GM11168 (cell line): ENCODE results near the gene CCR8.
"Not testable (repeated sequence)": the region's sequence is repeated elsewhere in the genome, so short reads cannot be mapped to it uniquely, and the experiment has no call there.

Source experiments
- in situ Hi-C: fragments of 300-500 bp; cut with MboI; formaldehyde crosslinking; loops from one replicate; pipeline ENCODE4 v1.12.0; 2022; ENCODE audit warnings: low sequenced_read_pairs; ENCODE audit not compliant: unreplicated experiment

The CCR8 gene

DNA sequence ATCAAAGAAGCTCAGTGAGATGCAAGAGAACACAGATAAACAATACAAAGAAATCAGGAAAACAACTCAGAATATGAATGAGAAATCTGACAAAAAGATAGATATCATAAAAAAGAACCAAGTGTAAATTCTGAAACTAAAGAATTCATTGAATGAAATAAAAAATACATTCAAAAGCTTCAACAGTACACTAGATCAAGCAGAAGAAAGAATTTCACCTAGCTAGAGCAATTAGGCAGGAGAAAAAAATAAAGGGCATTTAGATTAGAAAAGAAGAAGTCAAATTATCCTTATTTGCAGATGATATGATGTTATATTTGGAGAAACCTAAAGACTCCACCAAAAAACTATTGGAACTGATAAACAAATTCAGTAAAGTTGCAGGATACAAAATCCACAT lies 30.2 kb upstream of the CCR8 start:
- in situ Hi-C loops = loop anchor here (25.0 kb wide), 1 partner anchor 212 kb away; no protein-coding TSS in a partner anchor

DNA sequence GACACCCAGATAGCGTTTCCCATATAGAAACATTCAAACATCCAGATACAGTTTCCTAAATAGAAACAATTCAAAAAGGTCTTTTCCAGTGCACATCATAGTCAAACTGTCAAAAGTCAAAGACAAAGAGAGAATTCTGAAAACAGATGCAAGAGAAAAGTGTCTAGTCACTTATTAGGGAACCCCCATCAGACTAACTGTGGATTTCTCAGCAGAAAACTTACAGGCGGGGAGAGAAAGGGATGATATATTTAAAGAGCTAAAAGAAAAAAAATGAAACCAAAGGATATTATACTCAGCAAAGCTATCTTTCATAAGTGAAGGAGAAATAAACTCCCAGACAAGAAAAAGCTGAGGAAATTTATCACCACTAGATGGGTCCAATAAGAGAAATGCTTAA lies 27.3 kb upstream of the CCR8 start:
- in situ Hi-C loops = no loop called here

DNA sequence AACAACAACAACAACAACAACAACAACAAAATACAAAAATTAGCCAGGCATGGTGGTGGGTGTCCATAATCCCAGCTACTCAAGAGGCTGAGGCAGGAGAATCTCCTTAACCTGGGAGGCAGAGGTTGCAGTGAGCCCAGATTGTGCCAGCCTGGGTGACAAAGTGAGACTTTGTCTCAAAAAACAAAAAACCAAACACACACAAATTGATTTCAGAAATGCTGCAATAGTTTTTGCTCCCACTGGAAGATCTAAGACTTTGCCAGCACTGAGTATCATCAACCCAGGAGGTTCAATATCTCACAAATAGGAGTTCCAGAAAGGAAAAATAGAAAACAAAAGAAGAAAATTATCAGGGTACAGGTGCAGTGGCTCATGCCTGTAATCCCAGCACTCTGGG lies 16.2 kb upstream of the CCR8 start:
- in situ Hi-C loops = no loop called here

- in situ Hi-C loops = no loop called here
Observed at GRCh38 chr3:39315420-39315819, 14.1 kb upstream of the CCR8 start.

GRCh38 chr3:39317571-39318169 lies 11.8 kb upstream of the CCR8 start:
- in situ Hi-C loops = no loop called here

DNA sequence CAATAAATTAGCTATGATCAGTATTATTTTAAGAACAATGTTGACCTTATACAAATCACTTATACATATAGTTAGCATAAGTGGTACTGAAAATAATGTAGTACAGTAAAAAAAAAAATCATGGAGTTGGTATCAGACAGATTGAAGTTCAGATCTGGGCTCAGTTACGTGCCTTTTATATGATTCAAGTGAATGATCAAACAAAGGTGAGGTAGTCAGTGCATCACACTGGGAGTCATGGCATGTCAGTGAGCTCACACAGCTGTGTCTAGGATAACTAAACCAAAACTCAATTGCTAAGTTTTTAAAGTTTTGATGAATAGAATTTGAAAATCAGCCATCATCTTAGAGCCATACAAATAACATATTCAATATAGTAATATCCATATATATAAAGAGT lies 11.2 kb upstream of the CCR8 start:
- in situ Hi-C loops = no loop called here

DNA sequence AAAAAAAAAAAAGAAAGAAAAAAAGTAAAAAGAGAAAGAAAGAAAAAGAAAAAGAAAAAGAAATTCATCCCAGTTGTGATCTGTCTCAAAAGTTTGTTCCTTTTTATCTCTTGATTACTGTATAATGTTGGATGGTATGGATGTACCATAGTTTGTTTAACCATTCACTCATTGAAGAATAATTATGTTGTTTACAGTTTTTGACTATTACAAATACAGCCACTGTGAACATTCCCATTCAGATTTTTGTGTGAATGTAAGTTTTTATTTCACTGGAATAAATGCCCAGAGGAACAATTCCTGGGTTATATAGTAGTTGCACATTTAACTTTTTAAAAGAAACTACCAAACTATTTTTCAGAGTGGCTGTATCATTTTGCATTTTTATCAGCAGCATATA lies 10.3 kb upstream of the CCR8 start:
- in situ Hi-C loops = no loop called here

DNA sequence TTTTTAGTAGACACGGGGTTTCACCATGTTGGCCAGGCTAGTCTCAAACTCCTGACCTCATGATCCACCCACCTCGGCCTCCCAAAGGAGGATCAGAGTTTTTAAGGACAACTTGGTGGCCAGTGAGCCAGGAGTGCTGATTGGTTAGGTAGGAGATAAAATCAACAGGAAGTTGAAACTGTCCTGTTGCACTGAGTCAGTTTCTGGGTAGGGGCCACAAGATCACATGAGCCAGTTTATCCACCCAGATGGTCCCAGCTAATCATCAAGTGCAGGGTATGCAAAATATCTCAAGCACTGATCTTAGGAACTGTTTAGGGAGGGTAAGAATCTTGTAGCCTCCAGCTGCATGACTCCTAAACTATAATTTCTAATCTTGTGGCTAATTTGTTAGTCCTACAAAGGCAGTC lies 7.9 kb upstream of the CCR8 start:
- in situ Hi-C loops = not testable (repeated sequence)

GRCh38 chr3:39322209-39322715 lies 7.2 kb upstream of the CCR8 start:
- in situ Hi-C loops = not testable (repeated sequence)

GRCh38 chr3:39322936-39323335 lies 6.6 kb upstream of the CCR8 start:
- in situ Hi-C loops = no loop called here

- in situ Hi-C loops = no loop called here
Observed at GRCh38 chr3:39323494-39323893, 6.0 kb upstream of the CCR8 start.

DNA sequence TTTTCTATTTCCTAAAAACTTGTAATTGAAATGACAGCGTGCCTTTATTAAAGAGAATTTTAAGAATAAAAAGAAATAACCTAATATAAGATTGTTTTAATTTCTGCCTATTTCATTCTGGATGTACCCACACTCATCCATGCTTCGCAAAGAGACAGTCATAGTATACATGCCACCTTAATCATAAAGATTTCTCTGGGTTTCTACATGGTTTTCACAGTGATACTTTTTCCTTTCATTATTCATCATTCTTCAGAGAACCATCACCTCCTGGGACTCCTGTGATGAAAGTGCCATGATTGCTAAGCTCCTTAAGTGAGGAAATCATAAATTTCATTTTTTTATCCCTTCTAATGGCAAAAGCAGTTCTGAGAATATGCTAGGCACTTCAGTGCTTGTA lies 4.3 kb upstream of the CCR8 start:
- in situ Hi-C loops = no loop called here

DNA sequence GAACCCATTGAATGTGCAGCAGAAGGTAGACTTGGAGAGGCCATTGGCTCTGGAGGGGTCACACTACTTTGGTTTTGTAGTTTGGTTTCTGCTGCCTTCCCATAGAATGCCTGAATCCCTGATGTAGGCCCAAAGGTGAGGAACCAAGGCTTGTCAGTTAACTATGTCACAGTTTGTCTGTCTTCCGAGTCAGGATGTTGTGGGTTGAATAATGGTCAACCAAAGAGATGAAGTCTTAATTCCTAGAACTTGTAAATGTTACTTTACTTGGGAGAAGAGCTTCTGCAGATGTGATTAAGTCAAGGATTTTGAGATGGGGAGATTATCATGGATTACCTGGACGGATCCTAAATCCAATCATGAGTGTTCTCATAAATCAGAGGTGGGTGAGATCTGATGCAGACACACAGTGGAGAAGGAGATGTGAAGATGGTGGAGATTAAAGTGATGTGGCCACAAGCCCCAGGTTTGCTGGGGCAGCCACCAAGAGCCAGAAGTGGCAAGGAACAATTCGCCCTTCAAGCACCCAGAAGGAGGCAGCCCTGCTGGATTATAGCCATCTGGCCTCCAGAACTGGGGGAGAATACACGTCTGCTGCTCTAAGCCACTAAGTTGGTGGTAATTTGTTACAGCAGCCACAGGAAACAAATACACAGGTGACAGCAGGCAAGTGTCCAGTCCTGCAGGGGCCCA lies 2.3 kb upstream of the CCR8 start:
- in situ Hi-C loops = no loop called here

- in situ Hi-C loops = no loop called here
Observed at GRCh38 chr3:39327746-39328349, 1.7 kb upstream of the CCR8 start.

DNA sequence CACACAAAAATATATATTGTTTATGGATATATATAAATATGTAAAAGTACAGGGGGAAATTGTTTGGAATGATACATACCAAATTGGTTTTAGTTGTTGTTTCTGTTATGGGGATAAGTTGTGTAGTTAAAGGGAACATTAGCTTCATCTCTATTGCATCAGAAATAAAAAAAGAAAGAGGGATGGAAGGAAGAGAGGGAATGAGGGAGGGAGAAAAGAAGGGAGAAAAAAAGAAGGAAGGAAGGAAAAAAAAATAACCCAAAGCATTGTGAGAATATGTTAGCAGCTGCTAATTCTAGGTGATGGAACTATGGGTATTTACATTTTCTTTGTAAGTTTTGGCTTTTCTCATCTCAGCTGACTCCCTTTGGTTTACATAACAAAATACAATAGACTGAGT lies 1.3 kb downstream of the CCR8 start:
- in situ Hi-C loops = no loop called here

GRCh38 chr3:39332525-39332924 lies 3.0 kb downstream of the CCR8 start:
- in situ Hi-C loops = no loop called here

DNA sequence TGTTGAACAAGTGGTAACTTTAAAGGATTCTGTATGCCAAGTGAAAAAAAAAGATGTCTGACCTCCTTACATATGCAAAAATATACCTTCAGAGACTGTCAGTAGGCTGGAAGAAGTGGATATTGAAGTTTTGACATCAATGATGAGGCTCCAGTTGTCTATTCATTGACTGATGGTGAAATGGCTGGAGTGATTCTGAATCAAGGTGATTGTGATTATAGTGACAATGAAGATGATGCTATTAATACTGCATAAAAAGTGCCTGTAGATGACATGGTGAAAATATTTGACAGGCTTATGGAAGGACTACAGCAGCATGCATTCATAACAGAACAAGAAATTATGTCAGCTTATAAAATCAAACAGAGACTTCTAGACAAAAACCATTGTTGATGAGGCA lies 4.1 kb downstream of the CCR8 start:
- in situ Hi-C loops = no loop called here

GRCh38 chr3:39334205-39334604 lies 4.7 kb downstream of the CCR8 start:
- in situ Hi-C loops = no loop called here

GRCh38 chr3:39338201-39338600 lies 8.7 kb downstream of the CCR8 start:
- in situ Hi-C loops = no loop called here

GRCh38 chr3:39339086-39339485 lies 9.6 kb downstream of the CCR8 start:
- in situ Hi-C loops = no loop called here

GRCh38 chr3:39343076-39343717 lies 13.7 kb downstream of the CCR8 start:
- in situ Hi-C loops = no loop called here
